Mesendoderm (in vitro differentiated cells): ENCODE results near the gene FREM1.

Source experiments
- DNase-seq: peaks from one replicate; pipeline ENCODE4 v3.0.0; 2013
- H2AK5ac ChIP-seq: 2 replicates; pipeline ENCODE4 v1.6.1; 2013; ENCODE audit warnings: low read length, inconsistent platforms
- H2BK120ac ChIP-seq: 2 replicates; pipeline ENCODE4 v1.6.1; 2013; ENCODE audit warnings: low read depth, mild to moderate bottlenecking, low read length, moderate library complexity, mixed read lengths
- H2BK15ac ChIP-seq: replicated peaks from 2 replicates; pipeline ENCODE4 v1.6.1; 2013; ENCODE audit warnings: low read depth, mild to moderate bottlenecking, moderate library complexity
- H2BK5ac ChIP-seq: 2 replicates; pipeline ENCODE4 v1.6.1; 2013; ENCODE audit warnings: low read length, inconsistent platforms
- H3K18ac ChIP-seq: 2 replicates; pipeline ENCODE4 v1.6.1; 2013; ENCODE audit warnings: mild to moderate bottlenecking, low read length, mixed read lengths
- H3K23ac ChIP-seq: one replicate; pipeline ENCODE4 v1.6.1; 2013; ENCODE audit warnings: low read length
- H3K27ac ChIP-seq: 2 replicates; pipeline ENCODE4 v1.5.1; 2013; ENCODE audit warnings: low read depth, mild to moderate bottlenecking, inconsistent platforms, low read length, moderate library complexity
- H3K27me3 ChIP-seq: 2 replicates; pipeline ENCODE4 v1.6.1; 2013; ENCODE audit warnings: low read length, control low read depth, mild to moderate bottlenecking, inconsistent platforms; ENCODE audit not compliant: insufficient read depth, poor library complexity
- H3K36me3 ChIP-seq: 2 replicates; pipeline ENCODE4 v1.6.1; 2013; ENCODE audit warnings: low read length, inconsistent platforms; ENCODE audit not compliant: control insufficient read depth, insufficient read depth
- H3K4ac ChIP-seq: one replicate; pipeline ENCODE4 v1.6.1; 2013; ENCODE audit warnings: low read depth, mild to moderate bottlenecking, low read length, moderate library complexity
- H3K4me1 ChIP-seq: 2 replicates; pipeline ENCODE4 v1.6.1; 2013; ENCODE audit warnings: low read depth, low read length, inconsistent platforms; ENCODE audit not compliant: control insufficient read depth
- H3K4me2 ChIP-seq: 2 replicates; pipeline ENCODE4 v1.6.1; 2013; ENCODE audit warnings: low read length
- H3K4me3 ChIP-seq: 2 replicates; pipeline ENCODE4 v1.5.1; 2013; ENCODE audit warnings: mild to moderate bottlenecking, low read length
- H3K56ac ChIP-seq: one replicate; pipeline ENCODE4 v1.6.1; 2013; ENCODE audit warnings: low read length
- H3K79me1 ChIP-seq: 2 replicates; pipeline ENCODE4 v1.6.1; 2013; ENCODE audit warnings: low read length, inconsistent platforms
- H3K79me2 ChIP-seq: 2 replicates; pipeline ENCODE4 v1.6.1; 2013; ENCODE audit warnings: mild to moderate bottlenecking, low read length; ENCODE audit not compliant: control insufficient read depth, insufficient read depth
- H3K9ac ChIP-seq: 2 replicates; pipeline ENCODE4 v1.6.1; 2013; ENCODE audit warnings: low read length, inconsistent platforms
- H4K5ac ChIP-seq: one replicate; pipeline ENCODE4 v1.6.1; 2013; ENCODE audit warnings: low read length
- H4K8ac ChIP-seq: one replicate; pipeline ENCODE4 v1.6.1; 2013; ENCODE audit warnings: low read depth, mild to moderate bottlenecking, control low read depth, low read length, moderate library complexity
- WGBS: extraction: QIAGEN DNeasy Blood & Tissue Kit; methylation state at CpG from one replicate; pipeline ENCODE4 v1.1.7; 2013; ENCODE audit warnings: low lambda C conversion rate, missing lambda C conversion rate; ENCODE audit not compliant: insufficient coverage; ENCODE audit errors: extremely low coverage; 5-methylcytosine and 5-hydroxymethylcytosine counted together

Gene FREM1

DNA sequence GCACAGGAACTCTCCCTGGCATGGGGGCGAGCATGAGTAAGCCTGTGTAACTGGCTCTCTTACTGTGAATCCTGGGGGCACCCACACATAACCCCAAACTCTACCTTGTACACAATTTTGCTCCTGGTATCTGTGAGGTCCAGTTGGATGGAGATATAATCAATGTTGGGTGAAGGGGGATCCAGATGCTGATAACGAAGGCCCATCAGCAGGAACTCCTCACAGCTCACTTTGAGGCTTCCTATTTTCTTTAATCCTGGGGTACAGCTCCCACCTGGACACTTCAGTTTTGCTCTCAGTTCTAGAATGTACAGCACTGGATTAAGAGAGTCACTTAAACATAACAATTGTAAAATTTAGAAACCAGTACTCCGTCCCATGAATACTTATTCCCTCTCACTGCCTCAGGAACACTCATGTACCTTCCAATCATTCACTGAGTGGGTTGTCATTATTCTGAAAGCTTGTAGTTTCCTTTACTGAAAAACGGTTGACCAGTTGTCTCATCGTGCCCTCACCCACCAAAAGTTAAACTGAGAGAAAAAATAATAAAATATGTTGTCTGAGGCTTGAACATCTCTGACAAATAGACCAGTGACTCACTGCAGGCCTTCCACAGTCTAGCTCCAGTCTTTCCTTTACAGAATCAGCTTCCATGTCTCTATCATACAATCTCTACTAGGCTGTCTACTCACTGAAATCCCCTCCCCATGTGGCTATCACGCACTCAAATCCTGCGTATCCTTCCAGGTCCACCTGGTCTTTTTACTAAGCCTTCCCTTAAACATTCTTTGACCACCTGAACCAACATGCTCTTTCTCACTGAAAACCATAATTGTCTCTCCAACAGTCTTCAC is 52.6 kb downstream of the FREM1 start:
- no peak overlapping the region for H2BK5ac ChIP-seq
- no peak overlapping the region for H3K4ac ChIP-seq
- no peak overlapping the region for H3K23ac ChIP-seq
- H4K5ac ChIP-seq = no peak overlapping the region
- DNase-seq = no peak
- WGBS = no CpG with 5 or more reads among the region's 7 CpGs
- H3K27ac ChIP-seq = no peak overlapping the region
- H2BK120ac ChIP-seq = no peak overlapping the region
- no peak overlapping the region for H3K18ac ChIP-seq
- H3K56ac ChIP-seq = no peak overlapping the region
- no peaks in the 10 kb centered on the region for H3K36me3 ChIP-seq
- H3K4me3 ChIP-seq = no peak overlapping the region
- no peaks in the 10 kb centered on the region for H3K4me1 ChIP-seq
- no peaks in the 10 kb centered on the region for H3K79me2 ChIP-seq
- no peaks in the 10 kb centered on the region for H3K27me3 ChIP-seq
- H2BK15ac ChIP-seq = no peak overlapping the region
- H3K79me1 ChIP-seq = no peaks in the 10 kb centered on the region
- H2AK5ac ChIP-seq = no peak overlapping the region
- no peak overlapping the region for H3K9ac ChIP-seq
- H4K8ac ChIP-seq = no peak overlapping the region
- no peak overlapping the region for H3K4me2 ChIP-seq

DNA sequence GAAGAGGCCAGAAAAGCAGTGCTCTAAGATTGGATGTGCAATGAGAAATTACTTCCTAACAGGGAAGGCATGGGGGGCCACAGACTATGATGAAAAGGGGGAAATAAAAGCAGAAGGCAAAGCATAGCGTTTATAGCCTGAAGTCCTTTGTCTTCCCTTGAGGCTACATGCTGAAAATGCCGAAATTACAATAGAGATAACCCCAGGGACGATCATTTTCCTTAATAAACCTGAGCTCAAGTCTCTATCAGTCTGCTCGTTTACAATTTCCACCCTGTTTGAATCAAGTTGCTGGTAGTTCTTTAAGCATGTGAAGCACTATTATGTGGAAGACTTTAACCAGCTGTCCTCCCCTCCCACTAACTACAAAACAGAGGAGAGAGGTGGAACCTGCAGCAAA is 60.4 kb downstream of the FREM1 start:
- H3K4me1 ChIP-seq = no peaks in the 10 kb centered on the region
- H3K79me1 ChIP-seq = no peaks in the 10 kb centered on the region
- H3K79me2 ChIP-seq = no peaks in the 10 kb centered on the region
- H3K27me3 ChIP-seq = no peaks in the 10 kb centered on the region
- no peak overlapping the region for H2BK120ac ChIP-seq
- H3K27ac ChIP-seq = no peak overlapping the region
- H3K56ac ChIP-seq = no peak overlapping the region
- no peak overlapping the region for H2BK15ac ChIP-seq
- WGBS = no CpG with 5 or more reads among the region's 4 CpGs
- H2BK5ac ChIP-seq = no peak overlapping the region
- no peak overlapping the region for H3K23ac ChIP-seq
- no peaks in the 10 kb centered on the region for H3K36me3 ChIP-seq
- no peak overlapping the region for H4K5ac ChIP-seq
- no peak for DNase-seq
- H3K4me3 ChIP-seq = no peak overlapping the region
- H2AK5ac ChIP-seq = no peak overlapping the region
- no peak overlapping the region for H3K18ac ChIP-seq
- H3K4ac ChIP-seq = no peak overlapping the region
- no peak overlapping the region for H3K9ac ChIP-seq
- H4K8ac ChIP-seq = no peak overlapping the region
- no peak overlapping the region for H3K4me2 ChIP-seq

DNA sequence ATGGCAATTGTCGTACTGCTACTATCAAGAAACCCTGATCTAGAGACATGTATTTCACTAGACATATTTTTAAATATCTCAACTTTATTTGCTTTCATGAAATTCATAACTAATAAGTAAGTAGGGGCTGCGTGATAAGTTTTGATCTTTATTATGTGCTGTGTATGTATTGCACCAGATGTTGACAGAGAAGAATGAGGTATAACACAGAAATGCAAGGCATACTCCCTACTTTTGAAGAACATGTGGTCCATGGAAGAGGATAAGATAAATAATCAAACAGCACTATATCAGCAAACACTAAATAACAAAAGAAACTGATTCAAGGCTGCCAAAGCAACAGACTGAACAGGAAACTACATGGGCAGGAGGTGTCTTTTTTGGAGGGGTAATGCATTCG is 60.9 kb downstream of the FREM1 start:
- H3K79me1 ChIP-seq = no peaks in the 10 kb centered on the region
- H4K5ac ChIP-seq = no peak overlapping the region
- H3K36me3 ChIP-seq = no peaks in the 10 kb centered on the region
- no peak overlapping the region for H2BK15ac ChIP-seq
- no peak overlapping the region for H3K4ac ChIP-seq
- H3K4me2 ChIP-seq = no peak overlapping the region
- H3K27me3 ChIP-seq = no peaks in the 10 kb centered on the region
- no peaks in the 10 kb centered on the region for H3K4me1 ChIP-seq
- WGBS = no CpG with 5 or more reads among the region's 3 CpGs
- no peak overlapping the region for H2BK120ac ChIP-seq
- no peak overlapping the region for H2AK5ac ChIP-seq
- no peak overlapping the region for H3K9ac ChIP-seq
- H3K4me3 ChIP-seq = no peak overlapping the region
- no peak overlapping the region for H3K18ac ChIP-seq
- H3K56ac ChIP-seq = no peak overlapping the region
- H3K23ac ChIP-seq = no peak overlapping the region
- no peaks in the 10 kb centered on the region for H3K79me2 ChIP-seq
- H2BK5ac ChIP-seq = no peak overlapping the region
- DNase-seq = no peak
- H4K8ac ChIP-seq = no peak overlapping the region
- no peak overlapping the region for H3K27ac ChIP-seq

DNA sequence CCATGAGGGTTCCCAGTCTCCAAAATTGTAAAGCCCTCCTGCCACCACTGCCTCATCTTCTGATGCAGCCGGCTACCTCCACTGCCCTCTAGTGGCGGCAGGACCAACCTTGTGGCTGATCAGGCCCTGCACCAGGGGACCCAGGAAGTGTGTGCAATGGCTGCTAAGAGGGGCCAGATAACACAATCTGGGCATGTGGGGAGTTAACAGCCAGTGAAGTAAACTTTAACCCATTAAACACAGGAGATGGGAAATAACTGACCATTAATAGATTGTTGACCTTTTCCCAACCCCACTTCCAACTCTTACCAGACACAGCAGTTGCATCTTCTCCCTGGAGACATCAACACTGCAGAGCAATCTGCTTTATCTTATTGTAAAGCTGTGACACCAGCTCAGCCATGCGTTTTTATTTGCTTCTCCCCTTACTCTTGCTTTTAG is 63.3 kb downstream of the FREM1 start:
- Histone ChIP-seq H4K5ac (no peak overlapping the region), H3K27ac (no peak overlapping the region), H2BK5ac (no peak overlapping the region), H3K23ac (no peak overlapping the region), H2BK120ac (no peak overlapping the region), H3K79me2 (no peaks in the 10 kb centered on the region), H3K4ac (no peak overlapping the region), H3K79me1 (no peaks in the 10 kb centered on the region), H3K18ac (no peak overlapping the region), H3K9ac (no peak overlapping the region), H3K4me1 (no peaks in the 10 kb centered on the region), H2AK5ac (no peak overlapping the region), H3K4me3 (no peak overlapping the region), H4K8ac (no peak overlapping the region), H2BK15ac (no peak overlapping the region), H3K27me3 (no peaks in the 10 kb centered on the region), H3K56ac (no peak overlapping the region), H3K4me2 (no peak overlapping the region), H3K36me3 (no peaks in the 10 kb centered on the region)
- WGBS = no CpG with 5 or more reads among the region's 3 CpGs
- peak; percentile 92 for DNase-seq

DNA sequence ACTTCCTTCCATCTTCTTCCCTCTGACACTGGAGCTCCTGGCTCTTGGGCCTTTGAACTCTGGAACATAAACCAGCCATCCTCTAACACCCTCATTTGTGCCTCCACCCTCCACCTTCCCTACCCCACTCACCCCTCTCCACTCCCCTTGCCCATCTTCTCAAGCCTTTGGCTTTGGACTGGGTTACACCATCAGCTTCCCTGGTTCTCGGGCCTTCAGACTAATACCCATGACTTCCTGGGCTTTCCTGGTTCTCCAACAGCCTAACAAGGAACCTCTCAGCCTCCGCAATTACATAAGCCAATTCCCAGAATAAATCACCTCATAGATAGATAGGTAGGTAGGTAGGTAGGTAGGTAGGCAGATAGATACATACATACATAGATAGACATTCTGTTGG is 67.1 kb downstream of the FREM1 start:
- no peak overlapping the region for H3K27ac ChIP-seq
- no peak overlapping the region for H3K4me3 ChIP-seq
- H3K56ac ChIP-seq = no peak overlapping the region
- H3K4ac ChIP-seq = no peak overlapping the region
- no CpG with 5 or more reads among the region's 2 CpGs for WGBS
- no peak overlapping the region for H2BK5ac ChIP-seq
- no peaks in the 10 kb centered on the region for H3K79me2 ChIP-seq
- no peak overlapping the region for H2AK5ac ChIP-seq
- H3K79me1 ChIP-seq = no peaks in the 10 kb centered on the region
- DNase-seq = no peak
- no peak overlapping the region for H4K5ac ChIP-seq
- H3K23ac ChIP-seq = no peak overlapping the region
- H3K36me3 ChIP-seq = no peaks in the 10 kb centered on the region
- H2BK120ac ChIP-seq = no peak overlapping the region
- H2BK15ac ChIP-seq = no peak overlapping the region
- H3K18ac ChIP-seq = no peak overlapping the region
- H3K27me3 ChIP-seq = no peaks in the 10 kb centered on the region
- no peak overlapping the region for H3K4me2 ChIP-seq
- no peaks in the 10 kb centered on the region for H3K4me1 ChIP-seq
- H4K8ac ChIP-seq = no peak overlapping the region
- no peak overlapping the region for H3K9ac ChIP-seq

DNA sequence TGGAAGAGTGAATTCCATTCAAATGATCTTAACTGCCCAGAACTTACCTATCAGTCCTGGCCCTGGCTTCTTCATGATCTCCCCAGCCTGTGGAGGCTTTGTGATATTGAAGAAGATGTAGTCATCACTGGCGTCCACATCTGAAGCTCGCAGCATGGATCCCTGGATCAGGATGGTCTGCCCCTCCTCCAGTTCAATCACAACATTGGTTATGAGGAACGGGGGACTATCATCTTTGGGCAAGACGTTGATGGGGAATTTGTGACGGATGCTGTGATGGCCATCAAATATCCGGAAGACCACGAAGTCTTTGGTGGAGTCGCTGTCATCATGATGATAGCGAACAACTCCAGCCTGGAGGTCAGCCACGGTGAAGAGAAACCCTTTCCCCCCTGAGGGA is 68.0 kb downstream of the FREM1 start:
- Histone ChIP-seq H2AK5ac (no peak overlapping the region), H3K4ac (no peak overlapping the region), H3K23ac (no peak overlapping the region), H2BK5ac (no peak overlapping the region), H3K79me1 (no peaks in the 10 kb centered on the region), H3K4me3 (no peak overlapping the region), H3K27me3 (no peaks in the 10 kb centered on the region), H3K4me2 (no peak overlapping the region), H3K18ac (no peak overlapping the region), H3K36me3 (no peaks in the 10 kb centered on the region), H3K79me2 (no peaks in the 10 kb centered on the region), H3K27ac (no peak overlapping the region), H2BK15ac (no peak overlapping the region), H4K5ac (no peak overlapping the region), H3K56ac (no peak overlapping the region), H3K4me1 (no peaks in the 10 kb centered on the region), H4K8ac (no peak overlapping the region), H2BK120ac (no peak overlapping the region), H3K9ac (no peak overlapping the region)
- DNase-seq = no peak
- no CpG with 5 or more reads among the region's 10 CpGs for WGBS
